Endothelial cell (in vitro differentiated cells): ENCODE data around the gene INSRR. TPM values are rescaled to one million over a fixed set of nuclear protein-coding genes. Genes with fewer than 3 reads are reported as not detected.

ENCODE experiments used
- DNase-seq: peaks from one replicate; pipeline ENCODE4 v3.0.0; 2021; ENCODE audit warnings: low spot score
- H3K27ac Mint-ChIP-seq: one replicate; pipeline ENCODE4 v1.8.0; 2021; ENCODE audit warnings: mixed read lengths, inconsistent platforms; ENCODE audit not compliant: unreplicated experiment
- H3K27me3 Mint-ChIP-seq: one replicate; pipeline ENCODE4 v1.8.0; 2021; ENCODE audit warnings: mild to moderate bottlenecking, moderate library complexity, mixed read lengths, inconsistent platforms; ENCODE audit not compliant: unreplicated experiment
- H3K36me3 Mint-ChIP-seq: one replicate; pipeline ENCODE4 v1.8.0; 2021; ENCODE audit warnings: mild to moderate bottlenecking, low read depth, mixed read lengths, inconsistent platforms; ENCODE audit not compliant: unreplicated experiment
- H3K4me1 Mint-ChIP-seq: one replicate; pipeline ENCODE4 v1.8.0; 2021; ENCODE audit warnings: mild to moderate bottlenecking, mixed read lengths, inconsistent platforms; ENCODE audit not compliant: unreplicated experiment
- H3K4me3 Mint-ChIP-seq: one replicate; pipeline ENCODE4 v1.8.0; 2021; ENCODE audit warnings: mild to moderate bottlenecking, mixed read lengths, inconsistent platforms; ENCODE audit not compliant: unreplicated experiment
- H3K9me3 Mint-ChIP-seq: one replicate; pipeline ENCODE4 v1.8.0; 2021; ENCODE audit warnings: mixed read lengths, inconsistent platforms; ENCODE audit not compliant: unreplicated experiment
- CTCF ChIP-seq: fragments of 200-600 bp; sonication (generic); IDR thresholded peaks from one replicate; pipeline ENCODE4 v1.5.0; 2021; ENCODE audit warnings: antibody characterized with exemption; ENCODE audit not compliant: unreplicated experiment
- total RNA-seq: library from RNA; stranded (reverse); fragmentation: NEBNext Ultra II Directional; extraction: Animal tissue kit (Norgen Biotek cat#: 25700); gene quantifications from one replicate; pipeline ENCODE4 v1.2.1, GENCODE V29; 2021; ENCODE audit not compliant: unreplicated experiment

Gene INSRR
- total RNA-seq, 1 donor from 2014 or later: not detected

- no peak overlapping the region for H3K27ac Mint-ChIP-seq
- no peaks in the 10 kb centered on the region for H3K4me1 Mint-ChIP-seq
- no peak overlapping the region for H3K4me3 Mint-ChIP-seq
- no peak for DNase-seq
- H3K27me3 Mint-ChIP-seq: peaks cover 8% of the 10 kb centered on the region
- H3K36me3 Mint-ChIP-seq: no peaks in the 10 kb centered on the region
- no peaks in the 10 kb centered on the region for H3K9me3 Mint-ChIP-seq
- no peak for TF ChIP-seq CTCF
These were observed 16.4 kb upstream of the INSRR start for GRCh38 chr1:156875341-156875615.

- TF ChIP-seq CTCF: no peak
- Mint-ChIP-seq H3K27ac (no peak overlapping the region), H3K9me3 (no peaks in the 10 kb centered on the region), H3K36me3 (no peaks in the 10 kb centered on the region), H3K4me1 (no peaks in the 10 kb centered on the region), H3K4me3 (no peak overlapping the region), H3K27me3 (peaks cover 8% of the 10 kb centered on the region)
- DNase-seq: no peak
These were observed 15.8 kb upstream of the INSRR start for GRCh38 chr1:156874572-156875340.

- no peak overlapping the region for H3K4me3 Mint-ChIP-seq
These were observed 15.2 kb upstream of the INSRR start for GRCh38 chr1:156874142-156874541.

GRCh38 chr1:156873659-156874058, 14.7 kb upstream of the INSRR start:
- no peak overlapping the region for H3K4me3 Mint-ChIP-seq
- no peak for TF ChIP-seq CTCF
- peaks cover 6% of the 10 kb centered on the region for H3K27me3 Mint-ChIP-seq

More at GRCh38 chr1:156874142-156874541, 15.2 kb upstream of the INSRR start:
- Mint-ChIP-seq H3K4me1 (no peaks in the 10 kb centered on the region), H3K27me3 (peaks cover 8% of the 10 kb centered on the region), H3K9me3 (no peaks in the 10 kb centered on the region), H3K27ac (no peak overlapping the region), H3K36me3 (no peaks in the 10 kb centered on the region)
- no peak for DNase-seq
- no peak for TF ChIP-seq CTCF

GRCh38 chr1:156869455-156869854, 10.5 kb upstream of the INSRR start:
- peak overlapping the region; percentile 11 for H3K4me3 Mint-ChIP-seq
- peaks cover 3% of the 10 kb centered on the region for H3K4me1 Mint-ChIP-seq
- DNase-seq: no peak
- H3K9me3 Mint-ChIP-seq: no peaks in the 10 kb centered on the region
- no peak for TF ChIP-seq CTCF
- H3K27me3 Mint-ChIP-seq: peaks cover 14% of the 10 kb centered on the region
- no peaks in the 10 kb centered on the region for H3K36me3 Mint-ChIP-seq
- no peak overlapping the region for H3K27ac Mint-ChIP-seq

More at GRCh38 chr1:156873659-156874058, 14.7 kb upstream of the INSRR start:
- no peaks in the 10 kb centered on the region for H3K36me3 Mint-ChIP-seq
- no peaks in the 10 kb centered on the region for H3K4me1 Mint-ChIP-seq
- no peak overlapping the region for H3K27ac Mint-ChIP-seq
- DNase-seq: no peak
- H3K9me3 Mint-ChIP-seq: no peaks in the 10 kb centered on the region
